GM18868 (cell line): ENCODE data around the gene STH.

ENCODE experiments used
- ATAC-seq: cut with Tn5 transposase; IDR thresholded peaks from one replicate; pipeline ENCODE4 v1.9.1; 2021; ENCODE audit warnings: mild to moderate bottlenecking, moderate library complexity; ENCODE audit not compliant: unreplicated experiment

Gene STH

DNA sequence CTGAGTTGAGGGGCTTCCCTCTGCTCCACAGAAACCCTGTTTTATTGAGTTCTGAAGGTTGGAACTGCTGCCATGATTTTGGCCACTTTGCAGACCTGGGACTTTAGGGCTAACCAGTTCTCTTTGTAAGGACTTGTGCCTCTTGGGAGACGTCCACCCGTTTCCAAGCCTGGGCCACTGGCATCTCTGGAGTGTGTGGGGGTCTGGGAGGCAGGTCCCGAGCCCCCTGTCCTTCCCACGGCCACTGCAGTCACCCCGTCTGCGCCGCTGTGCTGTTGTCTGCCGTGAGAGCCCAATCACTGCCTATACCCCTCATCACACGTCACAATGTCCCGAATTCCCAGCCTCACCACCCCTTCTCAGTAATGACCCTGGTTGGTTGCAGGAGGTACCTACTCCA is 26.0 kb downstream of the STH start:
- ATAC-seq: no peak

GRCh38 chr17:46025510-46026165 is 26.6 kb downstream of the STH start:
- no peak for ATAC-seq

DNA sequence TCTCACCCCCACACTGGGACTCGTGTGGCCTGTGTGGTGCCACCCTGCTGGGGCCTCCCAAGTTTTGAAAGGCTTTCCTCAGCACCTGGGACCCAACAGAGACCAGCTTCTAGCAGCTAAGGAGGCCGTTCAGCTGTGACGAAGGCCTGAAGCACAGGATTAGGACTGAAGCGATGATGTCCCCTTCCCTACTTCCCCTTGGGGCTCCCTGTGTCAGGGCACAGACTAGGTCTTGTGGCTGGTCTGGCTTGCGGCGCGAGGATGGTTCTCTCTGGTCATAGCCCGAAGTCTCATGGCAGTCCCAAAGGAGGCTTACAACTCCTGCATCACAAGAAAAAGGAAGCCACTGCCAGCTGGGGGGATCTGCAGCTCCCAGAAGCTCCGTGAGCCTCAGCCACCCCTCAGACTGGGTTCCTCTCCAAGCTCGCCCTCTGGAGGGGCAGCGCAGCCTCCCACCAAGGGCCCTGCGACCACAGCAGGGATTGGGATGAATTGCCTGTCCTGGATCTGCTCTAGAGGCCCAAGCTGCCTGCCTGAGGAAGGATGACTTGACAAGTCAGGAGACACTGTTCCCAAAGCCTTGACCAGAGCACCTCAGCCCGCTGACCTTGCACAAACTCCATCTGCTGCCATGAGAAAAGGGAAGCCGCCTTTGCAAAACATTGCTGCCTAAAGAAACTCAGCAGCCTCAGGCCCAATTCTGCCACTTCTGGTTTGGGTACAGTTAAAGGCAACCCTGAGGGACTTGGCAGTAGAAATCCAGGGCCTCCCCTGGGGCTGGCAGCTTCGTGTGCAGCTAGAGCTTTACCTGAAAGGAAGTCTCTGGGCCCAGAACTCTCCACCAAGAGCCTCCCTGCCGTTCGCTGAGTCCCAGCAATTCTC is 27.4 kb downstream of the STH start:
- ATAC-seq: no peak

- ATAC-seq: no peak
These were observed 28.3 kb downstream of the STH start for GRCh38 chr17:46027048-46027975.

DNA sequence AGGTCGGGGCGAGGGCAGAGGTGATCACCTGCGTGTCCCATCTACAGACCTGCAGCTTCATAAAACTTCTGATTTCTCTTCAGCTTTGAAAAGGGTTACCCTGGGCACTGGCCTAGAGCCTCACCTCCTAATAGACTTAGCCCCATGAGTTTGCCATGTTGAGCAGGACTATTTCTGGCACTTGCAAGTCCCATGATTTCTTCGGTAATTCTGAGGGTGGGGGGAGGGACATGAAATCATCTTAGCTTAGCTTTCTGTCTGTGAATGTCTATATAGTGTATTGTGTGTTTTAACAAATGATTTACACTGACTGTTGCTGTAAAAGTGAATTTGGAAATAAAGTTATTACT is 28.9 kb downstream of the STH start:
- no peak for ATAC-seq

DNA sequence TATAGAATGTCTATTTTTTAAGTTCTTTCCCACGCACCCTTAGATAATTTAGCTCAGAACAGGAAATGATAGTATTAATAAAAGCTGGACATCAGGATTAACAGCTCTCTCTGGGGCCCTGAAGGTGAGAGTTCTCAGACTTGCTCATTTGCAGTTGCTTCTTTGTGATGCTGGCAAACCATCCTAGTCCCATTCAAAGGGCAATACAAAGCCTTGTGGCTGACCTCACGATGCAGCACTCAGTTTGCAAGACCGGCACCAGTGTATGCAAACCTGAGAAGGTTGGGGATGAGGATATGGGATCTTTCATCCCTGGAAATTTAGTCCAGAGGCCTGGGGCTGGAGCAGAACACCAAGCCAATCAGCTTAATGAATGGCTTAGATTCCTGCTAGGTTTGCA is 29.3 kb downstream of the STH start:
- no peak for ATAC-seq

- ATAC-seq: no peak
These were observed 30.0 kb downstream of the STH start for GRCh38 chr17:46028981-46029565.

DNA sequence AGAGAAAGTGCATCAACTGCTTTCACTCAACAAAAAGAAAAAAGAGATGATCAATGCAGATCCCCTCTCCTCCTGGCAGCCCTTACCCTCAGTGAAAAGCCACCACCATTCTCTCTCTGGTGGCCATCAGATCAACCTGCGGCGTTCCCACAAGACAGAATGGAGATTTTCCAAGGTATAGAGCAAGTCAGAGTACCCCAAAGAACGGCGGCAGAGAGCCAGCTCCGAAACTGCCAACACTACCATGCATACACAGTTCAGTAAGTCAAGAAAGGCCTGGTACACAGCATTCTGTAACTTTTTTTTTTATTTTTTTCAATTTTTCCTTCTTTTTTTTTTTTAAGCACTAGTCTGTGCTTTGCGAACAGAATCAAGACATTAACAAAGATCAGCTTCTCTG is 30.6 kb downstream of the STH start:
- ATAC-seq: no peak

DNA sequence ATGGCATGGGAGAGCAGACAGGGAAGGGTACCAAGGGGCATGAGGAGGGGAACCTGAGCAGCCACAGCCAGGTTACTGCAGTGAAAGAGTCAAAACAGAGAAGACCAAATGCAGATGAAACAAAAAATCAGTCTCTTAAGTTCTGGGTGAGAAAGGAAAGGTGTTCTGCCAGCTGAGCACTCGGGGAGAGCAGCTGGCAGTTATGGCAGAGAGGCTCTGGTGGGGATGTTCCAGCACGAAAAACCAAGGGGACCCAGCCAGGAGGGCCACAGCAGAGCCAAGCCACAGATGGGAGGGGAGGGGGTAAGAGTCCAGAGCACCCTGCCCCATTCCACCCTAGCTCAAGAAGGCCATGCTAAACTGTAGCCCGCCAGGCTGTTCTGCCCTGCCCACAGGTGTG is 31.7 kb downstream of the STH start:
- ATAC-seq: no peak

DNA sequence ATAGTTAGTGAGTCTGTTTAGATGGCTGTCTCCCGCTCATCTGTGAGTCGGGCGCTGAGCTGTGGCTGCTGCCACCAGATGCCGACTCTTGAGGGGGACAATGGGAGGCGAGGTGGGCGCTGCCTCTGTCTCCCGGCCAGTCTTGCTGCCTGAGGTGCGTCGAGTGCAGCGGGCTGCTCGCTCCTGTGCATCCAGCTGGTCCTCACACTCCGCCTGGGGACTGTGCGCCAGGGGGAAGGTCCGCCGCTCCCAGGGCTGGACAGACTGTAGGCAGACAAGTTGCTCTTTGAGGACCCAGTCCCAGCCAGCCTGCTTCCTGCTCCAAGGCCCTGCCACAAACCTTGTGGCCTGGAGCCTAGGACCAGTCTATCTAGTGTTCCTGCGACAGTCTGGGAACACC is 32.4 kb downstream of the STH start:
- ATAC-seq: no peak

DNA sequence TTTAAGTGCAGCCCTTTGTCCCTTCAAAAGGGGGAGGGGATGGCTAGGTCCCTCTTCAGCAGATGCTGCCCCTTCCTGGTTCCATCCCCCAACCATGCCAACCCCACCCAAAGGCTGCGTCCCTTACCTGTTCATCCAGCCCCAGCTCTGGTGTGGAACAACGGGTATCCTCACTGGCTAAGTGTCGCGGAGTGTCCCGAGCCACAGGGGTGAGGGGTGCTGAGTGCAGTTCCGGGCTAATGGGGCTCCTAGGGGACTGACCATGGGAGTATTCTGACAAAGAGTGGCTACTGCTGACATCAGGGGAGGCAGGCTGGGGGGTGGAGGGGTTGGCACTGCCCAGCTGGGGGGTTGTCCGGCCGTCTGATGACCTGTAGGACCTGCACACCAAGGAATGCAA is 32.9 kb downstream of the STH start:
- no peak for ATAC-seq

- no peak for ATAC-seq
These were observed 33.9 kb downstream of the STH start for GRCh38 chr17:46032909-46033308.

- no peak for ATAC-seq
These were observed 34.3 kb downstream of the STH start for GRCh38 chr17:46033392-46033791.

- ATAC-seq: no peak
These were observed 36.2 kb downstream of the STH start for GRCh38 chr17:46035112-46035818.

DNA sequence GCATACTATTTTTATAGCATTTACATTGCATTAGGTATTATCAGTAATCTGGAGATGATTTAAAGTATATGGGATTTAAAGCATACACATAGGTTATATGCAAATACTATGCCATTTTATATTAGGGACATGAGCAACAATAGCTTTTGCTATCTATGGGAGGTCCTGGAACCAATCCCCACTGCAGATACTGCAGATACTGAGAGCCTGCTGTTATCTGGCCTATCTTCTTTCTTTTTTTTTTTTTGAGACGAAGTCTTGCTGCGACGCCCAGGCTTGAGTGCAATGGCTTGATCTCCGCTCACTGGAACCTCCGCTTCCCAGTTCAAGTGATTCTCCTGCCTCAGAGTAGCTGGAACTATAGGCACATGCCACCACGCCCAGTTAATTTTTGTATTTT is 37.4 kb downstream of the STH start:
- ATAC-seq: no peak

GRCh38 chr17:46037722-46038255 is 38.7 kb downstream of the STH start:
- ATAC-seq: no peak

DNA sequence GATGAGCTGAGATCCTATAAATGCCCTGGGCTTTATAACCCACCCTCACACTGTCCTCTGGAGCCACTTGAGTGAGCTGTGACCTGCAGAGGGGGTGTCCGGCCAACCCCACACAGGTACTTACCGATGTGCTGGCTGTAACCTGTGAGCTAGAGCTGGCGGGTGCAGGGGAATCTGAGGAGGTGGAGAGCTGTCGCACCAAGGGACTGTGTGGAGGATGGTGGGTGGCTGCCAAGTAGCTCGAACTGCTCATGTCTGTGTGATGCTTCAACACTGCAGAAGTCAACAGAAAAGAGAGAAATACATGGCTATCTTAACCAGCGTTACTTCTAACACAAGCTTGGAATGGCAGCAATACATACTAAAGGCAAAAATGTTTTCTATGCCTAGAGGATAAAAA is 39.4 kb downstream of the STH start:
- no peak for ATAC-seq

GRCh38 chr17:46038937-46039336 is 39.9 kb downstream of the STH start:
- ATAC-seq: no peak

DNA sequence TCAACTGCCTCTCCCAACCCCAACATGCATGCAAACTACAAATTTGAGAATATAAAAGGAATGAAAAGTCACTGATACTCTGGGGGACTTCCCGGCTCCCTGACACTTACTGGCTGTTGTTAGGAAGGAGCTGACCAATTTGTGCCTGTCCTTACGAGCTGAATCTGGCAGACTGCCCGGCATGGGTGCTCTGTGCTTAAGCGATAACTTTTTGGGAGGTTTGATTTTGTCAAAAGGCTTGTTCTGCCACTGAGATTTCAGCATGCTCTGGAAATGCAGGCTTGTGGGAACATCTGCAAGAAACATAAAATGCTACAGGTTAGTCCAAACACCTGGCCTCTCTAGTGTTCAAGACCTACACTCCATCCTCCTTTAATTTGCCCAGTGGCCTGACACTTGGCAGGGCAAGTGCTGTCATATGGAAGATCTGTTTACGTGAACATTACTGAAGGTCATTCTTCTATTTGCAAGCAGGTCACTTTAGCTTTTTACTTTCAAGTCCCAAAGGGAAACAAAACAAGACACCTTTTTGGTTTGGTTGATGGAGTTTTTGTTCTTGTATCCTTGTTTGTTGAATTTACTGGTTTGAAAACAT is 40.6 kb downstream of the STH start:
- no peak for ATAC-seq

GRCh38 chr17:46042246-46042645 is 43.2 kb downstream of the STH start:
- ATAC-seq: no peak
